Omental fat pad (tissue), 4 donors: ENCODE measurements around the gene SLC35D1. TPM values are rescaled to one million over a fixed set of nuclear protein-coding genes. Genes with fewer than 3 reads are reported as not detected.

Experiments
- ATAC-seq: fragments of 150-250 bp; one replicate; pipeline ENCODE4 v1.9.1; 2016; ENCODE audit warnings: mild to moderate bottlenecking, moderate library complexity; ENCODE audit not compliant: low FRiP score
- DNase-seq: peaks from one replicate; pipeline ENCODE4 v3.0.0-alpha.2; 2019; ENCODE audit warnings: low spot score
- CTCF ChIP-seq, 3 donors: fragments of 450-650 bp; IDR thresholded peaks; one replicate each; pipeline ENCODE4 v1.5.1; 2016 to 2017; ENCODE audit warnings: antibody characterized with exemption in 3 of 3, mild to moderate bottlenecking in 3 of 3, moderate library complexity in 2 of 3
- total RNA-seq, 4 donors: library from RNA; depleted of rRNA; stranded (reverse); fragments of >200 nt; gene quantifications; one replicate each; pipeline ENCODE4 v1.1.0, GENCODE V29; 2016

Gene SLC35D1
- total RNA-seq, 4 donors from 2014 or later = 9.4 to 10.1 (median 9.6) TPM

- ATAC-seq (no peak), DNase-seq (no peak)
- no peak for TF ChIP-seq CTCF (IDR thresholded peaks at IDR 0.05)
These were observed 2.8 kb downstream of the SLC35D1 start for GRCh38 chr1:67051196-67051595.

GRCh38 chr1:67044631-67045270 is 9.2 kb downstream of the SLC35D1 start:
- TF ChIP-seq CTCF (IDR thresholded peaks at IDR 0.05) = no peak
- ATAC-seq = no peak
- DNase-seq = no peak

GRCh38 chr1:67043366-67043765 is 10.6 kb downstream of the SLC35D1 start:
- DNase-seq (no peak), ATAC-seq (no peak)
- TF ChIP-seq CTCF (IDR thresholded peaks at IDR 0.05) = no peak

GRCh38 chr1:67041841-67042503 is 12.0 kb downstream of the SLC35D1 start:
- DNase-seq (no peak), ATAC-seq (no peak)
- TF ChIP-seq CTCF (IDR thresholded peaks at IDR 0.05) = no peak

GRCh38 chr1:67040405-67040804 is 13.5 kb downstream of the SLC35D1 start:
- ATAC-seq (no peak), DNase-seq (no peak)
- TF ChIP-seq CTCF (IDR thresholded peaks at IDR 0.05) = no peak

GRCh38 chr1:67031859-67032247 is 22.1 kb downstream of the SLC35D1 start:
- DNase-seq (no peak), ATAC-seq (no peak)
- TF ChIP-seq CTCF (IDR thresholded peaks at IDR 0.05) = no peak
